GM19463 (cell line): ENCODE data around the gene C2orf76.
"Not testable (repeated sequence)": the region's sequence is repeated elsewhere in the genome, so short reads cannot be mapped to it uniquely, and the experiment has no call there.

Experiments used
- ATAC-seq: cut with Tn5 transposase; IDR thresholded peaks from one replicate; pipeline ENCODE4 v1.9.1; 2021; ENCODE audit warnings: mild to moderate bottlenecking, moderate library complexity; ENCODE audit not compliant: unreplicated experiment

The C2orf76 gene

GRCh38 chr2:119366649-119367471 lies at the start of gene C2orf76, which contains the start of gene DBI:
C2orf76 (minus strand) TSS chr2:119366834; CDS start chr2:119339959, 26,875 bp downstream.
DBI (plus strand) TSS chr2:119366977; CDS start chr2:119367052, 75 bp downstream.
- ATAC-seq = peak; percentile 94

- ATAC-seq = no peak
Measured at GRCh38 chr2:119415630-119416029, 49.0 kb upstream of the C2orf76 start.

DNA sequence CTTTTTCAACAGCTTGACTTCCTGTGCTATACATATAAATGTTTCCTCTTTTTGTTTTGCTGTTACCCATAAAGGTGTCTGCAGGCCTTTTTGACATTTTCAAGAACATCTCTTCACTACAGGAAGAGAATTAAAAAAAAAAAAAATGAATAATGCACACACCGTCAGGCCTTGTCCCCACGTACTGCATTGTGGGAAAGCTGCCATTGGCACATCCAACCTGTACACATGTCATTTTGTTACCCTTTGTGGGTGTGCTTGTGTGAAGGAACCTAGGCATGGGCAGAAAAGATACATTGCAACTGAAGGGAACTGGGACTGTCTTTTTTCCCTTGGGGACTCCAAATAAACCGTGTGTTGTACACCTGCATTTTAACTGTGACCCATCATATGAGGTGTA lies 48.3 kb upstream of the C2orf76 start:
- no peak for ATAC-seq

- ATAC-seq = no peak
Measured at GRCh38 chr2:119409506-119409905, 42.9 kb upstream of the C2orf76 start.

GRCh38 chr2:119408221-119408619 lies 41.6 kb upstream of the C2orf76 start:
- ATAC-seq = no peak

GRCh38 chr2:119407430-119408220 lies 41.0 kb upstream of the C2orf76 start:
- no peak for ATAC-seq

- ATAC-seq = no peak
Measured at GRCh38 chr2:119405151-119405550, 38.5 kb upstream of the C2orf76 start.

DNA sequence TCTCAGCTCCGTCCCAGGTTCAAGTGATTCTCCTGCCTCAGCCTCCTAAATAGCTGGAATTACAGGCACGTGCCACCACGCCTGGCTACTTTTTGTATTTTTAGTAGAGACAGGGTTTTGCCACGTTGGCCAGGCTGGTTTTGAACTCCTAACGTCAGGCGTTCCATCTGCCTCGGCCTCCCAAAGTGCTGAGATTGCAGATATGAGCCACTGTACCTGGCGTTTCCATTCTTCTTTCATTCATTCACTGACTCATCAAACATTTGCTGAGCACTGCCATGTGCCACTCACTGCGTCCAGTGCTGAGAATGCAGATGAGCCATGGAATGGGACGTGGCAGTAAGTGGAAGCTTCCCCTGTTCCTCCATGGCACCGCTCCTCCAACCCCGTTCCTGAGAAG lies 37.0 kb upstream of the C2orf76 start:
- not testable (repeated sequence) for ATAC-seq

DNA sequence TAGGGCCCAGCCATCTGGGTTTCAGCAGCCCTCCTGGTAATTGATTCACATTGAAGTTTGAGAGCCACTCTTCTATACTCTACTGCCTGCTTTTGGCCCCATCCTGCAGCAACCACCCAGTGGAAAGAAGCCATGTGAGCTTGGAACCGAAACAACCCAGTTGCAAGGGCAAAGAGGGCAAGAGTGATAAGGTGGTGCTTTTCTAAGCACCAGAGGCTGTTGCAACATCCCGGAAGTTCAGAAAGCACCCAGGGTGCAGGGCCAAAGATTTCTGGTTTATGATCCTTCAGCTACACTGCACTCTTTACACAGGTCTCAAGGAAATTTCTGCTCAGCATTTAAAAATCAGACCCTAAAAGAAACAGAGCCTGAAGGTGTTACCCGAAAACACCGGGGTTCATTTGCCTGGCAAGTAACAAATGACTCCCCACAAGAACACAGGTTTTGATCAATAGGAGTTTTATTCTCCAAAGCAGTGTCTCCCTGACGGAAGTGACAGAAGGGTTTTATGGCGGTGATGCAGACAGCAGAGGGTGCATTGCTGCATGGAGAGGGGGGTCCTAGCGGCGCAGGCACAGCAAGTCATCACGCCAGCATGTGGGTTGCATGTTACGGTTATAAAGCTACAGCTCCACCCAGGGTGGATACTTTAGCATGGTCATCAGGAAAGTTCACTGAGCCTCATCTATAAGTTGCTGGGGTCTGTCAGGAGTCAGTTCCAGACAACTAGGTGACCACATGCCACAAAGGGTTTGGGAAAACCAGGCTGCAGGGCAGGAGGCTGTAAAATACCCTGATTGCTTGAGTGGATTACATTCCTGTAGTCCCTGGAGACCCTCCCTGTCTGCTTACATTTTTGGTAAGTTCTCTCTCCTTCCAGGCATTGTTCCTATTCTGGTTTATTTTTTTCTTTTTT lies 36.3 kb upstream of the C2orf76 start:
- ATAC-seq = no peak

- ATAC-seq = no peak
Measured at GRCh38 chr2:119402106-119402505, 35.5 kb upstream of the C2orf76 start.

GRCh38 chr2:119397196-119397595 lies 30.6 kb upstream of the C2orf76 start:
- ATAC-seq = no peak

DNA sequence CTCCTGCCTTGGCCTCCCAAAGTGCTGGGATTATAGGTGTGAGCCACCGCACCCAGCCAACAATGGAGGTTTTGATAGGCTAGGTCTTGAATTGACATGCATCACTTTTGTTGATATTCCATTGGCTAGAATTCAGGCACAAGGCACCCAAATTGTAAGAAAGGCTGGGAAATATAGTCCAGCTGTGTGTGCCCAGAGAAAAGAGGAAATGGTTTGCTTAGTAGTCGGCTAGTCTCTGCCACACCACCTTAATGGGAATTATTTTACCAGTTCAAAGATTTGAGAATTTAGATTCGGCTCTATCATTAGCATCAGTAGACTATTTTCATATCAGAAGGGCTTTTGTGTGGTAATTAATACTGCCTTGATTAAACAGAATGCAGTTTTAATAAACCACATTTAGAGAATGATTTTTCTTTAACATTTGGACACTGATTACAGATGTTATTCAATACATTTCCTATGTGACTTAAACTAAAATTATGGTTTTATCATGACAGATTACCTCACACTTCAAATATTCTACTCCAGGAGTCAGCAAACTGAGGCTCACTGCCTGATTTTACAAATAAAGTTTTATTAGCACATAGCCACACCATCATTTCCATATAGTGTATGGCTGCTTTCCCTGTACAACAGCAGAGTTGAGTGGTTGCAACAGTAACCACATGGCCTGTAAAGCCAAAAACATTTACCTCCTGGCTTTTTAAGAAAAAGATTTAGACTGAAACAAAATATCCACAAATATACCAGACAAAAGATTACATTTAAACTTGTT lies 27.5 kb upstream of the C2orf76 start:
- no peak for ATAC-seq

DNA sequence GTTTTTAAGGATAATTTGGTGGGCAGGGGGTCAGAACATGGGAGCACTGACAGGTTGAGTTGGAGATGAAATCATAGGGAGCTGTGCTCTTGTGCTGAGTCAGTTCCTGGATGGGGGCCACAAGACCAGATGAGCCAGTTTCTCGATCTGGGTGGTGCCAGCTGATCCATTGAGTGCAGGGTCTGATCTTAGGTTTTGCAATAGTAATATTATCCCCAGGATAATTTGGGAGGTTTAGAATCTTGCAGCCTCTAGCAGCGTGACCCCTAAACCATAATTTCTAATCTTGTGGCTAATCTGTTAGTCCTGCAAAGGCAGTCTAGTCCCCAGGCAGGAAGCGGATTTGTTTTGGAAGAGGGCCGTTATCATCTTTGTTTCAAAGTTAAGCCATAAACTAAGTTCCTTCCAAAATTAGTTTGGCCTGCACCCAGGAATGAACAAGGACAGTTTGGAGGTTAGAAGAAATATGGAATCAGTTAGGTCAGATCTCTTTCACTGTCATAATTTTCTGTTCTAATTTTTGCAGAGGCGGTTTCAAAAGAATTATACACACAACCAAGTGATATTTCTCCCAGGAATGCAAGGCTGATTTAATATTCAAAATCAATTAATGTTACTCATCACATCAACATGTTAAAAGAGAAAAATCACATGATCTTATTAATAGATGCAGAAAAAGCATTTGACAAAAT lies 23.1 kb upstream of the C2orf76 start:
- ATAC-seq = no peak

DNA sequence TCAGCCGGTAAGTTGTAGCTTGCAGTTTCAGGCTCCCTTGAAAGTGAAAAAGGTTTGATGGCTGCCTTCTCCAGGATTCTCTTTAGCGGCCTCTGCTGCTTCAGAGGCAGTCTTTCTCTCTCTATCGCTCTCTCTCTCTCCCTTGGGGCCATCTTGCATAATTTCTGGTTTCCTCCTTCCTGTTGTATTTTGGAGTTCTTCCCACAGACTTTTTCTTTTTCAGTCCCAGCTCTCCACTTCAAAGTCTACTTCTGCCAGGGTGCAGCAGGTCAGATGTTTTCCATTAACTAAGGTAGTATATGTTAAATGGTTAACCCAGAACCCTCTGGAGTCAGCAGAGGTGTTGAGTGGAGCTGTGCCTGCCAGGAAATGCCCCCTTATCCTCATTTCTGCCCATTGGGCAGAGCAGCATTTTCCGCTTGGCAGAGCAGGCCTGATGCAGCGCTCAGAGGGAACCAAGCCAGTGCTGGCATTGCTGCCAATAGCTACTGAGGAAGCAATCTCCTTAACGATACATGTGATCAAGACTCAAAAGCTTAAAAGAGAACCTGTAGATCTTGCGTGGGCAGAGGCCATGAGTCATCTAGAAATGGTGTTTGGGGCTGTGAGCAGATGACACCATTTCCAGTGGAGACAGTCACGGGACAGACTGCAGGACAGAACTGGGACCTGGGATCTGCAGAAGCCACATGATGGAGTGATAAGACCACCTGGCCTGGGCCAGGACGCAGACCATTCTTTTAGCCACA lies 20.9 kb upstream of the C2orf76 start:
- ATAC-seq = peak; percentile 78

DNA sequence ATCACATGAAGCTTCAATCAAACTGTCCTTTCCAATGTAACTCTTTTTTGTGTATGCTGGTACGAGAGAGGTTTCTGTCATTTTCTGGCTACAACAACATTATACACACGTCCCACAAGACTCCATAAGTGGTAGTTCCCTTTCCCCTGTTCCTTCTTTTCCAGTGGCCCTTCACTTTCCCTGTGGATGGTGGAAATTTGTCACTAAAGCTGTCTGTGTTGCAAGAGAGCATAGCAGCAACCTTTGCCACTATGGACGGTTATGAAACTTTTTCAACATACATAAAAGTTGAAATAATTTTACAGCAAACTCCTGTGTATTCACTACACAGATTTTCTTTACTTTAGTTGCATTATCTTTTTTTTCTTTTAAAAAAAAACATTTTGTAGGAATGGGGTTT lies 18.8 kb upstream of the C2orf76 start:
- no peak for ATAC-seq

GRCh38 chr2:119384971-119385370 lies 18.3 kb upstream of the C2orf76 start:
- ATAC-seq = no peak

DNA sequence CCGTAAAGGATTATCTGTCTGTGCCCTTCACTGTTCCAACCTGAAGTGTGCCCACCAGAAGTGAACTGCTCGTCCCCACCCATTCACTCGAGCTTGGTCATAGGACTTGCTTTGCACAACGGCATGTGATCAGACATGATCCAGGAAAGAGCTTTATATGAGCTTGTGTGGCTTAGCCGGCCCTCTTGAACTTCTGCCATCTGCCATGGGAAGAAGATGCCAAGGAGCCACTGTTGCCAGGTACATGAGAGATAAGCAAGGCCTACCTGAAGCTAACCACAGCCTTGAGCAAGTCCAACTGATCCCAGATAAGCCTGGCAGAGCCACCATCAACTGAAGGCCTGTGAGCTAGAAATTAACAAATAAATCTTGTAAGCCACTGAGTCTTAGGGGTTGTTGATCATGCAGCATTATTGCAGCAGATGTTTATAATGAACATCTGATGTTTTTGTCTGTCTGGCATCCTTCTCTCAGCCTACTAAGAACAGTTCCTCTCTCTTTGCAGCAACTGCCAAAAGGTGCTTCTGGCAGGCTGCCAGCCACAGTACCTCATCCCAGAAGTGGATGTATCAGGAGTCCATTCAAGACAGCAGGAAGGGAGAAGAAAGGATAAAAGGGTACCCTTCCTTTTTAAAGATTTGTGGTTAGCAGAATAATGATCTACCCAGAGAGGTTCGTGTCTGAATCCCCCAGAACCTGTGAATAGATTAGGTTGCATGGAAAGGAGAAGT lies 16.9 kb upstream of the C2orf76 start:
- ATAC-seq = no peak

- ATAC-seq = no peak
Measured at GRCh38 chr2:119378566-119378965, 11.9 kb upstream of the C2orf76 start.
